AG09319 (cell line): ENCODE results near the gene DNAJB12.

Experiments used
- DNase-seq: peaks from one replicate; pipeline ENCODE4 v3.0.0-alpha.2; 2010; ENCODE audit warnings: low read depth; ENCODE audit errors: extremely low read depth
- CTCF ChIP-seq: IDR thresholded peaks from 2 replicates; pipeline ENCODE4 v1.5.1; 2011; ENCODE audit warnings: low read depth, mild to moderate bottlenecking, inconsistent platforms, low read length, moderate library complexity

The DNAJB12 gene

GRCh38 chr10:72334825-72335393 lies 19.8 kb downstream of the DNAJB12 start:
- no peak for DNase-seq

GRCh38 chr10:72334196-72334824 lies 20.4 kb downstream of the DNAJB12 start:
- no peak for DNase-seq
- TF ChIP-seq CTCF, result no peak

More at GRCh38 chr10:72334825-72335393, 19.8 kb downstream of the DNAJB12 start:
- no peak for TF ChIP-seq CTCF

- TF ChIP-seq CTCF, result no peak
- no peak for DNase-seq
Observed at GRCh38 chr10:72333112-72334015, 21.4 kb downstream of the DNAJB12 start.

- no peak for DNase-seq
Observed at GRCh38 chr10:72332423-72333111, 22.2 kb downstream of the DNAJB12 start.

GRCh38 chr10:72331575-72332422 lies 22.9 kb downstream of the DNAJB12 start:
- no peak; the same call in 1 of the 2 replicates for TF ChIP-seq CTCF
- DNase-seq, result no peak

More at GRCh38 chr10:72332423-72333111, 22.2 kb downstream of the DNAJB12 start:
- no peak for TF ChIP-seq CTCF

GRCh38 chr10:72330069-72330426 lies 24.7 kb downstream of the DNAJB12 start:
- DNase-seq, result no peak
- no peak for TF ChIP-seq CTCF
